Thymus (tissue), 11 donors: ENCODE results near the gene CALHM1. TPM values are rescaled to one million over a fixed set of nuclear protein-coding genes. Genes with fewer than 3 reads are reported as not detected.
"Not testable (repeated sequence)": the region's sequence is repeated elsewhere in the genome, so short reads cannot be mapped to it uniquely, and the experiment has no call there.

Source experiments
- DNase-seq, 9 donors: peaks; one replicate each; pipeline ENCODE4 v3.0.0-alpha.2; 2013; ENCODE audit warnings: low spot score in 9 of 9, low read depth in 6 of 9, missing footprints in 1 of 9
- H3K27ac ChIP-seq, 2 donors: one replicate each; pipeline ENCODE4 v1.5.1; 2013; ENCODE audit warnings: control low read depth in 1 of 2, low read depth in 1 of 2, low read length in 1 of 2, mild to moderate bottlenecking in 1 of 2, moderate library complexity in 1 of 2
- H3K27me3 ChIP-seq, 2 donors: one replicate each; pipeline ENCODE4 v1.5.1; 2013; ENCODE audit warnings: low read length in 1 of 2; ENCODE audit not compliant: control insufficient read depth in 2 of 2, insufficient read depth in 1 of 2
- H3K36me3 ChIP-seq, 2 donors: one replicate each; pipeline ENCODE4 v1.5.1; 2013; ENCODE audit warnings: low read length in 1 of 2, mild to moderate bottlenecking in 1 of 2, moderate library complexity in 1 of 2; ENCODE audit not compliant: control insufficient read depth in 2 of 2, insufficient read depth in 2 of 2
- H3K4me1 ChIP-seq, 2 donors: one replicate each; pipeline ENCODE4 v1.5.1; 2013; ENCODE audit warnings: low read length in 2 of 2; ENCODE audit not compliant: control insufficient read depth in 2 of 2, insufficient read depth in 2 of 2
- H3K4me3 ChIP-seq, 2 donors: one replicate each; pipeline ENCODE4 v1.5.1; 2013; ENCODE audit warnings: low read length in 2 of 2, control low read depth in 1 of 2, mild to moderate bottlenecking in 1 of 2
- H3K9me3 ChIP-seq, 2 donors: one replicate each; pipeline ENCODE4 v1.5.1; 2013; ENCODE audit warnings: low read length in 1 of 2, mild to moderate bottlenecking in 1 of 2; ENCODE audit not compliant: control insufficient read depth in 2 of 2, insufficient read depth in 1 of 2
- WGBS: extraction: QIAGEN DNeasy Blood & Tissue Kit; methylation state at CpG from one replicate; pipeline ENCODE4 v1.1.7; 2013; 5-methylcytosine and 5-hydroxymethylcytosine counted together
- polyA plus RNA-seq: library from polyadenylated mRNA; stranded (reverse); fragments of 200-250 nt; gene quantifications from one replicate; pipeline ENCODE4 v1.2.3, GENCODE V29; 2013
- total RNA-seq: library from RNA; stranded (reverse); fragments of 120-200 nt; gene quantifications from one replicate; pipeline ENCODE4 v1.2.4, GENCODE V29; 2013
- donor health status: healthy.

The CALHM1 gene
- total and polyA plus RNA-seq, 2 donors: 0.05 to 0.09 TPM

DNA sequence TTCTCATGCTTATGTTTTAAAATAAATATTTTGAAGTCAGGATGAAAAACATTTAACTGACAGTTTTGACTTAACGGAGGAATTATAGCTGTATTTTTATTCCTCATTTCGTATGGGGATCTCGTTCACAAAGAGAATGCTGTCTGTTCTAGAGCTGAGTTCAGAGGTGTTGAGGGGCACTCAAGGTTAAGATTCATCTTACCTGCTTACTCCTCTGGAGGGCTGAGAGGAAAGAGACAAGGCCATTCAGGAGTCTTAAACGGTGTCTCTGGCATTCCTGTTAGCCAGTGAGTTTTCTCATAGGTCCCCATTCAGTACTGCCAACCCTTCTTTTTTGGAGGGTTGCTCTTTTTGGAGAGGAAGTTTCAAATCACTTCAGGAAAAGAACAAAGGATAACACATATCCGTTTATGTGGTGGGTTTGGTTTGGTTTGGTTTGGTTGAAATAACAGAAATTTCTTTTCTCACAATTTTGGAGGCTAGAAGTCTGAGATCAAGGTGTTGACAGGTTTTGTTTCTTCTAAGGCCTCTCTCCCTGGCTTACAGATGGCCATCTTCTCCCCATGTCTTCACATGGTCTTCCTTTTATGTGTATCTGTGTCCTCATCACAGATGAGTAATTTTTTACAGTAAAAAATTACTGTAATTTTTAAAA, 29.6 kb downstream of the CALHM1 start:
- Histone ChIP-seq H3K36me3 (peaks cover 43 to 84% of the 10 kb centered on the region in 2 donors), H3K27me3 (no peaks in the 10 kb centered on the region), H3K4me3 (no peak overlapping the region), H3K27ac (no peak overlapping the region), H3K4me1 (peaks cover 0 to 3% of the 10 kb centered on the region in 2 donors), H3K9me3 (no peaks in the 10 kb centered on the region)
- WGBS: 50% methylated on average over 5 of the region's 5 CpGs
- peak in 1 of 9 donors; percentile 33 for DNase-seq

DNA sequence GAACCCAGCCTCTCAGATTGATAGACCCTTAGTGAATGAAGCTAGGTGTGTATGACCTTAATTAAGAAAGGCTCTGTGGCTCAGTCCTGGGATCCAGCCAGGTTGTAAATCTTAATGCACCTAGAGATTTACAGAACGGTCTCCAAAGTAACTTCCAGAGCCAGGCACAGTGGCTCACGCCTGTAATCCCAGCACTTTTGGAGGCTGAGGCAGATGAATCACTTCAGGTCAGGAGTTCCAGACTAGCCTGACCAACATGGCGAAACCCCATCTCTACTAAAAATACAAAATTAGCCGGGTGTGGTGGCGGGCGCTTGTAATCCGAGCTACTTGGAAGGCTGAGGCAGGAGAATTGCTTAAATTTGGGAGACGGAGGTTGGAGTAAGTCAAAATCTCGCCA, 30.8 kb downstream of the CALHM1 start:
- Histone ChIP-seq H3K4me3 (no peak overlapping the region), H3K27ac (no peak overlapping the region), H3K4me1 (peaks cover 0 to 3% of the 10 kb centered on the region in 2 donors), H3K9me3 (no peaks in the 10 kb centered on the region), H3K36me3 (peaks cover 45 to 85% of the 10 kb centered on the region in 2 donors), H3K27me3 (no peaks in the 10 kb centered on the region)
- no peak for DNase-seq
- over 99% methylated on average over 9 of the region's 9 CpGs for WGBS

- Histone ChIP-seq H3K27ac (no peak overlapping the region), H3K27me3 (no peaks in the 10 kb centered on the region), H3K4me3 (no peak overlapping the region), H3K4me1 (no peaks in the 10 kb centered on the region), H3K36me3 (peaks cover 62 to 83% of the 10 kb centered on the region in 2 donors), H3K9me3 (no peaks in the 10 kb centered on the region)
- WGBS: 99% methylated on average over 5 of the region's 5 CpGs
- DNase-seq: no peak
These were observed 35.0 kb downstream of the CALHM1 start for GRCh38 chr10:103423748-103424147.

GRCh38 chr10:103419101-103419500, 39.6 kb downstream of the CALHM1 start:
- DNase-seq: no peak
- H3K36me3 ChIP-seq: peaks cover 86 to 94% of the 10 kb centered on the region in 2 donors
- H3K4me3 ChIP-seq: no peak overlapping the region
- no peaks in the 10 kb centered on the region for H3K4me1 ChIP-seq
- no peak overlapping the region for H3K27ac ChIP-seq
- H3K27me3 ChIP-seq: no peaks in the 10 kb centered on the region
- 98% methylated on average over 4 of the region's 4 CpGs for WGBS
- no peaks in the 10 kb centered on the region for H3K9me3 ChIP-seq

DNA sequence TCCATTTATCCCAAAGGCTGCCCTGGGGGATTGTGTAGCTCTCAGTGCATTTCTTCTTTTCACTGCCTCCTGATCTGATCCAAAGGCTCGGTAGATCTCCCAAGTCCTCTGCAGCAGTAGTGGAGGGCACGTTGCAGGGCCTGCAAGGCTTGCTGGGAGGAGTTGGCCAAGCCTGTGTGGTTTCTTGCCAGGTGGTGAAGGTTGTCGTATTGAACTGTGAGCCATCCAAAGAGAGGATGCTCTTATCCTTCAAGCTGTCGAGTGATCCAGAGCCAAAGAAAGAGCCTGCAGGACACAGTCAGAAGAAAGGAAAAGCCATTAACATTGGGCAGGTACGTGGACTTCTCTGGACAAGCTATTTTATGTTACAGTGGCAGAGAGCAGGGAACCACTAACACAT, 41.1 kb downstream of the CALHM1 start:
- H3K4me1 ChIP-seq: no peaks in the 10 kb centered on the region
- H3K36me3 ChIP-seq: peaks cover 87 to 94% of the 10 kb centered on the region in 2 donors
- no peaks in the 10 kb centered on the region for H3K9me3 ChIP-seq
- no peak overlapping the region for H3K27ac ChIP-seq
- no peaks in the 10 kb centered on the region for H3K27me3 ChIP-seq
- no peak for DNase-seq
- H3K4me3 ChIP-seq: no peak overlapping the region
- 97% methylated on average over 5 of the region's 5 CpGs for WGBS

- not testable (repeated sequence) for H3K9me3 ChIP-seq, DNase-seq, H3K27ac ChIP-seq, H3K4me3 ChIP-seq, H3K27me3 ChIP-seq, H3K4me1 ChIP-seq
- peaks cover 89 to 92% of the 10 kb centered on the region in 2 donors for H3K36me3 ChIP-seq
- 96% methylated on average over 5 of the region's 5 CpGs for WGBS
These were observed 41.6 kb downstream of the CALHM1 start for GRCh38 chr10:103417148-103417469.

DNA sequence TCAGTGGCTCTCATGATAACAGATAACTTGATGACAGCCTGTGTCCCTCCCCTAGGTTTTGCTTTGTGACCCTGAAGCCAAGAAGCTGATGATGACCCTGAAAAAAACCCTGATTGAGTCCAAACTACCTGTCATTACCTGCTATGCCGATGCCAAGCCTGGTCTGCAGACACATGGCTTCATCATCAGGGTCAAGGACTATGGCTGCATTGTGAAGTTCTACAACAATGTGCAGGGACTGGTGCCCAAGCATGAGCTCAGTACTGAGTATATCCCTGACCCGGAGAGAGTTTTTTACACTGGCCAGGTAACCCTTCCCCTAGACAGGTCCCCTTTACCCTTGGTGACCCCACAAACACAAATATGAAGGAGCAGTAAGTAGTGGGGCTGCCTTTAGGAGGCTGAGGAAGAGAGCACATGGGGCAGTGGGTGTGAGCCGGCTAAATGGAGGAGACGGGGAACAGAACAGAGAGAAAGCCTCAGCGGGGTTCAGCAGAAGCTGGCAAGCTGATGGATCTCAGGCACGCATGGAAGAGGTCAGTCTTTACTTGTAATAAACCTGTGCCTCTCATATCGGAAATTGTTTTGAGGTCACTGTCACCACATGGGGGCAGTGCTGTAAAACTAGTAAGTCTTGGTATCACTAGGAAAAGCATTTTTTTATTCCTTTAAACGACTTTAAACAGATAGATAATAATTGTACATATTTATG, 42.1 kb downstream of the CALHM1 start:
- peak in 7 of 9 donors; percentile 33 to 75 (median 47) for DNase-seq
- Histone ChIP-seq H3K4me1 (no peaks in the 10 kb centered on the region), H3K36me3 (peaks cover 93 to 95% of the 10 kb centered on the region in 2 donors), H3K9me3 (no peaks in the 10 kb centered on the region), H3K27me3 (no peaks in the 10 kb centered on the region), H3K27ac (no peak overlapping the region), H3K4me3 (no peak overlapping the region)
- WGBS: 72% methylated on average over 8 of the region's 8 CpGs

DNA sequence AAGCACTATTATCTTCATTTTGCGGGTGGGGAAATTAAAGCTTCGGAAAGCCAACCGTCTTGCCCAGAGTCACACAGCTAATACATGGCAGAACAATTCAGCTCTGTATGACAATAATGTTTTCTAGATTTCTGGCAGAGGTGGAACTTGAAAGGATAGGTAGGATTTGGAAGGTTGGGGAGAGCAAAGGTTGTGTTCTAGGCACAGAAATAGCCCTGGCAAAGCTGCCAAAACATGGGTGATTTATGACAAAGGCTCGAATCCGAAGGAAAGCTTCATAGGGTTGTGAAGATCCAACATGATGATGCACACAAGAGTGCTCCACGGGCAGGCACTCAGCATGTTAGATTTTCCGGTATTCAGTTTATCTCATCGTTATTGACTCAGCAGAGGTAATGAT, 43.1 kb downstream of the CALHM1 start:
- Histone ChIP-seq H3K9me3 (no peaks in the 10 kb centered on the region), H3K36me3 (peaks cover 89 to 95% of the 10 kb centered on the region in 2 donors), H3K4me1 (no peaks in the 10 kb centered on the region), H3K27ac (no peak overlapping the region), H3K27me3 (no peaks in the 10 kb centered on the region), H3K4me3 (no peak overlapping the region)
- DNase-seq: no peak
- whole genome bisulfite sequencing: 95% methylated on average over 8 of the region's 8 CpGs

DNA sequence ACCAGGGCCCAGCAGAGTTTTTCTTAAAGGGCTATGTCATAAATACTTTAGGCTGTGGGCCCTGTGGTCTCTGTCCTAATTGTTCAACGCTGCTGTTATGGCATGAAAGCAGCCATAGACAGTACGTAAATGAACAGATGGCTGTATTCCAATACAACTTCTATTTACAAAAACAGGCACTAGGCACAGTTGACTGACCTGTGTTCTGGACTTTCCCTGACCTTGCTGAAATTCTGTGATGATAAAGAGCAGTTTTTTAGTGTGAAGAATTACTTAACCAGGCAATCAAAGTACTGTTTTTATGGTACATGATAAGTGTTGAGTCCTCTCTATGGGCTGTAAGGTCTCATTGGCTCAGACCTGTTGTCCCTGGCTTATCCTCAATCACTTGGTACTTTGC, 45.1 kb downstream of the CALHM1 start:
- no peak overlapping the region for H3K4me3 ChIP-seq
- WGBS: over 99% methylated on average over 2 of the region's 2 CpGs
- peaks cover 71 to 90% of the 10 kb centered on the region in 2 donors for H3K36me3 ChIP-seq
- no peaks in the 10 kb centered on the region for H3K9me3 ChIP-seq
- no peaks in the 10 kb centered on the region for H3K27me3 ChIP-seq
- no peak for DNase-seq
- H3K27ac ChIP-seq: no peak overlapping the region
- no peaks in the 10 kb centered on the region for H3K4me1 ChIP-seq
